Neural progenitor cell (in vitro differentiated cells): ENCODE results near the gene LMBRD2.

Experiments
- EZH2phosphoT487 ChIP-seq: fragments of 200-600 bp; sonication (generic); IDR thresholded peaks from 2 replicates; pipeline ENCODE4 v1.6.1; 2017; ENCODE audit warnings: antibody characterized with exemption
- TF ChIP-seq, protein P1 (sequence below): fragments of 200-600 bp; sonication (generic); IDR thresholded peaks from 2 replicates; pipeline ENCODE4 v1.5.1; 2017; ENCODE audit warnings: antibody characterized with exemption, mild to moderate bottlenecking

DNA sequence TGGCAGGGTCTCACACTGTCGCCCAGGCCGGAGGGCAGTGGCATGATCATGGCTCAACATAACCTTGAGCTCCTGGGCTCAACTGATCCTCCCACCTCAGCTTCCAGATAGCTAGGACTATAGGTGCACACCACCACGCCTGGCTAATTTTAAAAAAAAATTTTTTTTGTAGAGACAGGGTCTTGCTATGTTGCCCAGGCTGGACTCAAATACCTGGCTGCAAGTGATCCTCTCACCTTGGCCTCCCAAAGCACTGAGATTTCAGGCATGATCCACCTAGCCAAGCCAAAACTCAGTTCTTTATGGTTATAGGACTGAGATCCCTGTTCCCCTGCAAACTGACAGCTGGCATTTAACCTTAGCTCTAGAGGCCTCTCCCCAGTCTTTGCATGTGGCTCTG is 5.3 kb downstream of the LMBRD2 start:
- TF ChIP-seq, protein P1, sequence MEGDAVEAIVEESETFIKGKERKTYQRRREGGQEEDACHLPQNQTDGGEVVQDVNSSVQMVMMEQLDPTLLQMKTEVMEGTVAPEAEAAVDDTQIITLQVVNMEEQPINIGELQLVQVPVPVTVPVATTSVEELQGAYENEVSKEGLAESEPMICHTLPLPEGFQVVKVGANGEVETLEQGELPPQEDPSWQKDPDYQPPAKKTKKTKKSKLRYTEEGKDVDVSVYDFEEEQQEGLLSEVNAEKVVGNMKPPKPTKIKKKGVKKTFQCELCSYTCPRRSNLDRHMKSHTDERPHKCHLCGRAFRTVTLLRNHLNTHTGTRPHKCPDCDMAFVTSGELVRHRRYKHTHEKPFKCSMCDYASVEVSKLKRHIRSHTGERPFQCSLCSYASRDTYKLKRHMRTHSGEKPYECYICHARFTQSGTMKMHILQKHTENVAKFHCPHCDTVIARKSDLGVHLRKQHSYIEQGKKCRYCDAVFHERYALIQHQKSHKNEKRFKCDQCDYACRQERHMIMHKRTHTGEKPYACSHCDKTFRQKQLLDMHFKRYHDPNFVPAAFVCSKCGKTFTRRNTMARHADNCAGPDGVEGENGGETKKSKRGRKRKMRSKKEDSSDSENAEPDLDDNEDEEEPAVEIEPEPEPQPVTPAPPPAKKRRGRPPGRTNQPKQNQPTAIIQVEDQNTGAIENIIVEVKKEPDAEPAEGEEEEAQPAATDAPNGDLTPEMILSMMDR, result no peak
- no peak for TF ChIP-seq EZH2phosphoT487
